A204.1 (cell line): ENCODE data around the gene SHISA2.

Experiments
- FAIRE-seq: peaks from 2 replicates; lab custom pipeline; 2012; peaks lifted over from hg19 to GRCh38; lab: Jason Lieb, UNC

Gene SHISA2

DNA sequence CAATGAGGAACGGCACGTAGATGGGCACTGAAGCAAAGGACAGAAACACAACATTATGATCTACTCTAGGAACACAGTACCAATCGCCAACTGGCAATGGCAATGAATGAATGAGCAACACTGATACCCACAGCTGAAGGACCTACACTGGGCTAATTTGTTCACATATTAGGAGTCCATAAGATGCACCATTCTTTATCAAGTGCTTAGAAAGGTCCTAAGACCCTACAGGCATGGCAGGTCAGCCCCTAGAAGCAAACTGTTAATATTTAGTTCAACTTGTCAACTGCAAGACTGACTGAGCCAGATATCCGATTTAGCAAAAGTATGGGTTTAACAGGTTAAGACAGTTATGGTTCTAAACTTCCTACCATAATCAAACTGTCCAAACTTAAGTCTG is 4.8 kb downstream of the SHISA2 start:
- FAIRE-seq, result no peak

DNA sequence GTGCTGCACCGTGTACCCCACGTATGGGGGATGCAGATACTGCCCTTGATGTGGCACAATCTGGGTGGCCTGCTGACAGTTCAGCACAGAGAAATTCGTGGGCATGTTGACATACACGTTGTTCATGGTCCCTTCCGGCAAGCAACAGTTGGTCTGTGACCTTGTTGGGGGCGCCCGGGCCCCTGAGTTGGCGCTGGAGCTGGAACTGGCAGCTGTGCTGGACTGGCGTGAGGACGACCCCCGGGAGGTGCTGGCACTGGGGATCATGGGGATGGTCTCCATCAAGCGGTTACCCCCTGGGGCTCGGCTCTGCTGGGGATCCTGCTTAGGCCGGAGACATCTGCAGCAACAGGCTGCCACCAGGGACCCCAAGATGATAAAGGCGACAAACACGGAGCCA is 5.2 kb downstream of the SHISA2 start:
- no peak for FAIRE-seq

DNA sequence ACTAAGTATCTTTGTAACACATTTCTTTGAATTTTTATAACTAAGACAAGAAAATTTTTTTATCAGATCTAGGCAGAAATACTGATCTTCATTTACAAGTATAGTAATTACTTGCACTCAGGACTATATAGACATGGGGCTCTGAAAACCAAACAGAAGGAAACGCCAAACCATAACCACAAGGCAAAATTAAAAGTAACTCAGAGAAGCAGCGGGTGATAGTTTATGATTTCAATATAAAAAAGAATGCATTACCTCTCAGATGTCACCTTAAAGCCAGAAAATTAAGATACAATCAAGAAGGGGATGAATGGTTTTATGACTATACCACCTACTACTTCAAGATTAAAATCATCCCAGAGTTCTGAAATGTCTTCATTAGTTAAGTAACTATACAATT is 6.7 kb downstream of the SHISA2 start:
- no peak for FAIRE-seq

DNA sequence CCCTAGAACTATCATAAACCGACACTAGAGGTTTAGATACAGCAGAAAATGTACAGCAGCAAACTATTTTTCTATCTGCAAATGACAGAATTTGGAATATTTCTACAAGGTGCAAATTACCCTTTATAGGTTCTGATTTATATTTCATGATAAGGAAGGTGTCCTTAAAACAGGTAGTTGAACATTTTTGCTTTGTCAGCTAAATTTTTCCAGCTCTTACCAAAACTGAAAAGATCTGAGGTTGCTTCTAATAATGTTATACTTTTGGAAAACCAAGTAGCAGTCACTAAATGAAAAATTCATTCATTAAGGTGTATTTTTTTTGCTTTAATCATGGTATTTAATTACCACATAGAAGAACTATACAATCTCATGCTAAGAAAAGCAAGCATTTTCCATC is 9.0 kb downstream of the SHISA2 start:
- FAIRE-seq, result no peak

DNA sequence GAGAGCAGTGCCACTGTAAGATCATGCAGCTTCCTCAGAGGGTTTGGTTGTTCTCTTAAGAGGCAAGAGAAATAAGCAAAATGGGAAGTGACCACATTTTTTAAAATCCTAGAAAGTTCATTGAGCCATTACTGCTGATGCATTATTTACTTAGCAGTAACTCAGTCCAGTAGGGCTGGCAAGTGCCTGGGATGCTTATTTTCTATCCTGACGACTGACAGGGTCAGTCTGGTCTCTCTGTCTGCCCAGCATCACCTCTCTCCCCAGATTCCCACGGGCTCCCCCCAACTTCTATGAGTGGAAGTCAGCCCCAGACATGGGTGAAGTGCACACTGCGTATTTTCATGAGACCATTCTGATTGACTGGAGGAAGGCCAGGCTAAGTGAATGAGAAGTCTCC is 10.4 kb downstream of the SHISA2 start:
- no peak for FAIRE-seq

DNA sequence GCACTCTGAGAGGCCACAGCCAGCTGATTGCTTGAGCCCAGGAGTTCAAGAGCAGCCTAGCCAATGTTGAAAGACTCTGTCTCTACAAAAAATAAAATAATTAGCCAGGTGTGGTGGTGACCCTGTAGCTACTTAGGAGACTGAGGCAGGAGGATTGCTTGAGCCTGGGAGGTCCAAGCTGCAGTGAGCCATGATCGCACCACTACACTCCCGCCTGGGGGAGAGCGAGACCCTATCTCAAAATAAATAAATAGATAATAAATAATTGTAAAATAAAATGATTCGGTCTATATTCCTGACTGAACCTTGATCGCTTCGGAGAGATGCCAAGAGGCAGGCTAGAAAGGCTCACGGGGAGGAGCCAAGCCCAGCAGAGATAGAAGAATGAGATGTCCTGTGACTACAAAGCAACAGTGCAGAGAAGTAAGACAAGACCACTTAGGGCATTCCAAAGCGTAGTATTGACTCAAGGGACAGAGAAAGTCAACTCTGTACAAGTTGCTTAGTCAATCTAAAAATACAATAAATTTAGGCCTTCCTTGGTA is 12.8 kb downstream of the SHISA2 start:
- no peak for FAIRE-seq

DNA sequence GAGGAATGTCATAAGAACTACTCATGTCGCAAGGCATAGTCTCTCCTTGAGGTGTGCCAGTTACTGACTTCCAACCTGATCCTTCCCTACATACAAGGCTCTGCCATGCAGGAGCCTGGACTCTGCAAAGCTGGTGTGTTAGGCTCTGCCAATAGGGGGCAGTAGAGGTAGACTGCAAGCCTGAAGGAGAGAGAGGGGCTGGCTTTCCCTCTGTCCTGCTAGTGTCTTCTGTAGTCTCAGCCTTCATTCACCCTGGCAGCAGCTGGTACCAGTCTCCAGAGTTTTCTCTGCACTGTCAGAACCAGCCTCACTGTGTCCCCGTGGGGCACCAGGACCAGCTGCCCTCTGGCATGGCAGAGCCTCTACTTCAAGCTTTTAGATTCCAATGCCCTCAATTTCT is 14.5 kb downstream of the SHISA2 start:
- no peak for FAIRE-seq

DNA sequence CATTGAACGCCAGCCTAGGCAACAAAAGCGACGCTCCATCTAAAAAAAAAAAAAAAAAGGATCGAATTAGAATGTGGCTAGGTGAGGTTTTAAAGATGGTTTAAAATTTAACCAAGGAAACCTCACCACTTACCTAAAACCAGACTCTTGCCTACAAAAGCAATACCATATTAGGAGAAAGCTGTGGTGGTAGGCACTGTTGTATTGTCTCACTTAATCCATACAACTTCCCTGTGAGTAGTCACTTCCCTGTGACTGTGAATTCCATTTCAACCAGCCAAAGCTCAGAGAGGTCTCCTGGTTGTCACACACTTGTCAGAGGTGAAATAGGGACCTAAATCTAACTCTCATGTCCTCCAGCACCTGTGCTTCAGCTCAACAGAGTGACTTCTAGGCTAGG is 15.4 kb downstream of the SHISA2 start:
- no peak for FAIRE-seq

DNA sequence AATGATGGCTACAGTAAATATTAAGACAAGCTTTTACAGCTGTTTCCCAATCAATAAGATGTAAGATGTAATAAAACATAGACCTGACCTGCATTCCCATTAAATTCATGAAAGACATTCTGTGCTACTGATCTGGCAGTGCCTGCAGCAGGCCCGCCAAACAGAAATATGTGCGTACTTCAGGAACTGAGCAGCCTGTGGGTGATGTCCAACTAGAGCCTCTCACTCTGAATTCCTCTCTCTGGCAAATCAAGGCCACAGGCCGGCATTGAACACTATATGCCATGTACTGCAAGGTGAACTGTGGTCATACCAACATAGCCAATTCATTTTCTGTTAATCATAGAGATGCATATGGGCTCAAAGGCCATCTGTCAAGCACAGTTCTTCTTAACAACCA is 17.8 kb downstream of the SHISA2 start:
- FAIRE-seq, result no peak

DNA sequence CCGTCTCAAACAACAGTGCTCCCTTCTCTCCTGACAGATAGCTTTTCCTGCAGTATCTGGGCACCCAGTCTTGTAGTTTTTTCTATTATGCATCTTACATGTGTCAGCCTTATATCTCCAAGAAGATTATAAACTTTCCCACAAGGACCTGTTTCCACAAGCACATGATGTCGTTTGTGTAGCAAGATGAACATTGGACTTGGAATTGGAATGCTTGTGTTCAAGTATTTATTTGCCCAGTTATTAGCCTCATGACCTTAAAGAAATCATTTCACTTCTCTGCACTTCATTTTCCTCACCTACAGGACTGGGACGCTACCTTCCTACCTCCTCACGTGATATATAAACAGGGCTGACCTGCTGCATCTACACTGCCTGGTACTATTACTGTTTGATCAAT is 21.5 kb downstream of the SHISA2 start:
- no peak for FAIRE-seq

DNA sequence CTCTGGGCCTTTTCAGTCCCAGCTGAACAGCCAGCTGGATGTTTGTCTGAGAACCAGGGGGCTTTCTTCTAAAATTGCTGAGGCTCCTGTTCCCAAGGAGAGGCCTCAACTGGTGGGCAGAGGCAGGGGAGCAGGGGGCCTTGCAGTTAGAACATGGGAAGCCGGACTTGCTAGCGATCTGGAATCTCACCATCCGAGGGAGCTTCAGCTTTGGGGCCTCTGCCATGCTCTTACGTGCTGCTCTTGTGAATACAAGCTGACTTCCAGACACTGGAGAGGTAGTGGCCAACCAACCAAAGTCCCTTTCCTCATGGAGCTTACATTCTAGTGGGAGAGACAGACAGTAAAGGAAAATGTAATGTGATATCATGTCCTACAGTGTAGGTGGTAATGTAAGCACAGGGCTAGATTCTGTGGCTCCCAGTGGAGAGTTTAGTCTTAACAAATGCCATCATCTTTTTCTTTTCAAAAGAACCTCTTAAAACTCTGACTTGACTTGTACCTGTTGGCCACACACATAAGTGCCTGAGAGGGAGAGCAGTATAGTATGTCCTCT is 22.2 kb downstream of the SHISA2 start:
- FAIRE-seq, result no peak

DNA sequence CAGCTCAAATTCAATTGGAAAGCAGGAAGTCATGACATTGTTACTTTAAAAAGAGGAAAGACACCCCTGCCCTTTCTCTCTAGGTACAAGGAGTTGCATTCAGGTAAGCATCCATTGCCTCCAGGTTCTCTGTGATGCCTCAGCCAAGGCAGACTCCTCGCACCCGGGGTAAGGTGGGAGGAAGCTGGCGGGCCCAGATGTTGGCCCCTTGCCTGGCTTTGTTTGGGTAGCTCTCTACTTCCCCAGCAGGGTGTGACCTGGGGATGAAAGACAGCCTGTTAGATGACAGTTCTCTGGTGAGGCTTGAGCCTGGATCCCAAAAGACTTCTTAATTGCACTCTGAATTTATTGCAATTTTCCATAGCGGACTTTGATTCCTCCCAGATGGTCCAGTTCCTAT is 25.6 kb downstream of the SHISA2 start:
- no peak for FAIRE-seq

DNA sequence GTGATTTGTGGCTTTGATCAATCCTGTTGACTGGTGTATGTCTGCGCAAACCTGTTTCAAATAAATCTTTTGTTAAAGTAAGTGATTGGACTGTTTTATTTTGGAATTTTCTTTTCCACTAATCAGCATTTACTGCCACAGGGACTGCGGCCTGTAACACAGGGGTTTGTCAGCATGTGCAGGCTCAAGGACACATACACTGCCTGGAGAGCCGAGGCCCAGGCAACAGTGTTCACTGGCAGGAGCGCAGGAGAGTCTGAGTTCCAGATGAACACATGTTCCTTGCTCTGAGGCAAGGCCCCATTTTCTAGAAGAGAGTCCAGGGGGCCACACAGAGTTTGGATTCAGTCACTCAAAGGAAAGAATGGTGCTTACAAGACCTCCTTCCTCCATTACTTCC is 26.0 kb downstream of the SHISA2 start:
- FAIRE-seq, result no peak

DNA sequence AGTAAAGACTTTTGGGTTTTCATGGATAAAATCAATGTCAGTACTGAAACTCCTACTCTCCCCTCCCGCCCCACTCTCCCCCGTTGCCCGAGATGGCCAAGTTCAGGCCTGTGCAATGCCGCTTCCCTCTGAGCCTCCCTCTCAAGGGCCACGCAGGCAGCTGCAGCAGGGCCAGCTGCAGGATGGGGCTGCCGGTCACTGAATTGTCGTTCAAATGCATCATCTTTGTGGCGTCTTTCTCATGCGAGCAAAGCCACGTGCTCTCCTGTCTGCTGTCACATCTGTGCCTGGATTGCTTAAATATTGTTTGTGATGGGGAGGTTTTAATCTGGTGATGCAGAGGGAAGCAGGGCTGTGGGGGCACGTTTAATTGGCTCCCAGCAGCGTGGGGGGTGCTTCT is 26.6 kb downstream of the SHISA2 start:
- no peak for FAIRE-seq

DNA sequence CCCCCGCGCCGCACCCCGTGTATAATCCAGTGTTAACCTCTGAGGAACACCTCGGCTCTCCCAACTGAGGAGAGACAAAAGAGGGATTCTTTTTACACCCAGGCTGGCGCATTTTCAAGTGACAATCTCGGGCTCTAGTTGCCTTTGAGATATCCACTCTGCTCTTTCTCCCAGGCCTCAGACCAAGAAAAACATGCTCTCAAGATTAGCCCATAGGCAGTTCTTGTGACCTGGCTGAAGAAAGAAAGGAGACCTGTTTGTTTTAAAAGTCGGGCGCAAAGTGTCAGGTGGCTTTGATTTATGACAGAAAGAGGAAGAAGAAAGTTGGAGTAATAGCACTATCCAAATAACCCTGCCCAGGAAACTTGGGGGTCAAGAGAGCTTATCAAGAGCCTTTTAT is 27.3 kb downstream of the SHISA2 start:
- no peak for FAIRE-seq

DNA sequence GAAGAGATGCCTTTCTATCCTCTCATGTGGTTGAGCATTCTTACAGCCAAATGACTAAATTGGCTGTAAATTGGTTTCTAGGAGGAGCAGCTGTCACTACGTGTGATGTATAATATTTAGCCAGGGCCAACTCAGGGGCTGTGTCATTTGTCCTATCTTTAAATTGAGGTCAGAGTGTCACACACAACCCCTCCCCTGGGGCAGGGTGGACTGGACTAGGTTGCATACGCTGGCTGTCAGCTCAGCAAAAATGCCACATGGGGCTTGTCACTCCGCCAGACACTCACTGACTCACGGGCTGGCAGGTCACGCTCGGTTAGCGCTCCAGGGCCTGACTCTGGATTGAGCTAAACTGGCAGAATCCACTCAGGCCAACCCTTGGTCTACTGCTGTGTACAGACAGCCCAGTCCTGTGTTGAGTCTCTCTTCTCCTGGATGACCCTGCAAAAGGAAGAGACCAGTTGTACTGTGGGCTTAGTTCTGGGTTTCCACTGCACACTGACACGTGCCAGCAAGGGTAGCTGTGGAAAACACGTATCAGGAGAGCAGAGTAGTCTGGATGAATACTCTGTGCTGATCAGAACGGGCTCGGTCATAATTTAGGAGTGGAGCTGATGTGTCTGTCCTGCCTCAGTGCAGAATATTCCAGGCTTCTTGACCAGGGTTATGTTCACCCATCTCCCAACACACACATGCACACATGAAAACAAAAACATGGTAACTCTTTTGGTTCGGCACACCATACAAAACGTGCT is 29.1 kb downstream of the SHISA2 start:
- FAIRE-seq, result no peak

DNA sequence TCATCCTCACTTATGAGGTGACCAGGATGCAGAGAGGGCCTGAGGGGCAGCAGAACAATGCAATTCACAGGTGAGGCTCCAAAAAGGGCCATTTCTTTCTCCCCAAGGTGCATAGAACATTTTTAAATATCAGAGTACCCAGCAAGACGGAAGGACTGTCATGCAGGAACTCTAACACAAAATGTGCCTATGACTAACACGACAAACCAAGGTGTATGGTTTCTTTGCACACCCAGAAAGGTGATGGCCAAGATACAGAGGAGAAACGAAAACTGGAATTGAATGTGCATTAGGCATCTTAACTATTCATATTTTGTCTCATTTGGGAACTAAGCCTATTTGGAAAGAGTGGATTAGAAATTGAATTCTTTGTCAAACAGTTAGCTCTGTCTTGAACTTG is 29.9 kb downstream of the SHISA2 start:
- no peak for FAIRE-seq

DNA sequence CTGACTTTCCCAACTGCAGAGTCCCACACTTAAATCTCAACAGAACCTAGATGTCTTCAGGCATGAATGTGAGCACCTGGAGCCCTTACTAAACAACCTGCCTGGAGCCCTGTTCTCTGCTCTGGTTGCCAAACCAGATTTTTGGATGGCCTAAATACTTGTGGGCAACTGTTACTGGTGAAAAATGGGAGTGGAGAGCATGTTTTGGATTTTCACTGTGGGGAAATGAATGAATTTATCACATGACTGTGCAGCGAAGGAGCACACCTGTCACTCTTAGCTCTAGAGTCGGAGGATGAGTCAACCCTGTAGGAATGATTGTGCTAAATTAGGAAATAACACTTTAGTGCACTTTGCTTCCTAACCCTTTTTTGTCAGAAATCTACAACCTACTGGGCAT is 30.3 kb downstream of the SHISA2 start:
- FAIRE-seq, result no peak

DNA sequence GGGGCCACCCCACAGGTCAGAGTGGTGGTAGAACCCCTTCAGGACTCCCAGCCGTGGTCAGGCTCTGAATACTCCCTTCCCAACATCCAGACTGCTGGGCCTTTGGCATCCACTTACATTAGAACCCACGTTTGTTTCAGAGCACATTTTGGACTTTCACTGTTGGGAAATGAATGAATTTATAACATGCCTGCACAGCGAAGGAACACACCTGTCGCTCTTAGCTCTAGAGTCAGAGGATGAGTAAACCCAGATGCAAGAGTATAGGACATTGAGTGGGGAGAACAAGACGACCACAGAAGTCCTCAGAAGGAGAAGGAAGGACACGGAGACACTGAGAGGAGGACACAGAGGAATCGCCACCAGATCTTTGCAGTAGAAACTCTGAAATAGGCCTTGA is 30.9 kb downstream of the SHISA2 start:
- FAIRE-seq, result no peak

DNA sequence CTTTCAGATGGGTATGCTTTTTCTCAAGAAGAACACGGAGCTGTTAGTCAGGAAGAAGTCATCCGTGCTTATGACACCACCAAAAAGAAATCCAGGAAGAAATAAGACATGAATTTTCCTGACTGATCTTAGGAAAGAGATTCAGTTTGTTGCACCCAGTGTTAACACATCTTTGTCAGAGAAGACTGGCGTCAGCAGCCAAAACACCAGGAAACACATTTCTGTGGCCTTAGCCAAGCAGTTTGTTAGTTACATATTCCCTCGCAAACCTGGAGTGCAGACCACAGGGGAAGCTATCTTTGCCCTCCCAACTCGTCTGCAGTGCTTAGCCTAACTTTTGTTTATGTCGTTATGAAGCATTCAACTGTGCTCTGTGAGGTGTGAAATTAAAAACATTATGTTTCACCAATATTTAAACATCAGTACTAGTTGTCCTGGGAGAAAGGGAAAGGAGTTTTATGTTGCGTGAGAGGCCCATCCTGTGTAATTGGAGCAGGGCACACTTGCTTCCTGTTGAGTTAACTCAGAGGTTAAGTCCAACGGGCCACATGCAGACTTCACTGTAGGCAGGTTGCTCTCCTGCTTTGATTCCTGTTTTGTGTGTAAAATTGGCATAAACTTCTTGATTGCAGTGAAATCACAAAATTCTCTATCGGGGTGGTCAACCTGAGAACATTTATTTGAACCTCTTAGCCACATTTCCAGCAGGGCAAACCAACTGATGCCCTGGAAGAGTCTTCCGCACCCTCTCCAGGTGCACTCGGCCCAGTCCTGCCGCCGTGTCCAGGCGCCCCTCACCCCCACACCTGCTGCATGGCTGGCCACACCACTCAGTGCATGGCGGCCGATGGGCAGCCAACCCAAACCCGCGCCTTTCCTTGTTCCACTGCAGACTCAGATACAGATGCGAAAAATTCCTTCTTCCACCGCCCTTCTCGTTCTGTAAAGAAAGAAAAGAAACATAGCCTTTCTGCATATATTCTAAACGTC is 31.6 kb downstream of the SHISA2 start:
- FAIRE-seq, result no peak

DNA sequence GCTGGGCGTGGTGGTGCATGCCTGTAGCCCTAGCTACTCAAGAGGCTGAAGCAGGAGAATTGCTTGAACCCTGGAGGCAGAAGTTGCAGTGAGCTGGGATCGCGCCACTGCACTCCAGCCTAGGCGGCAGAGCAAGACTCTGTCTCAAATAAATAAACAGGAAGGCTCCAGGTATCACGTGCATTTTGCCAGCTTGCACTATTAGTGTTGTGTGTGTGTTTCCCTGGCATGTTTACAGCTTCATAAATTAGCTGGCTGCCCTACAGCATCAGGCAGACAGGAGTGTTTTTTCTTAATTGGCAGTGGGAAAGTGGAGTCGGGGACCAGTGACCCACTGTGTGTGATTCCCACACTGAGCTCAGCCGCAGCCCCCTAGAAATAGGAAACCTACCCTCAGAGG is 32.6 kb downstream of the SHISA2 start:
- FAIRE-seq, result no peak

DNA sequence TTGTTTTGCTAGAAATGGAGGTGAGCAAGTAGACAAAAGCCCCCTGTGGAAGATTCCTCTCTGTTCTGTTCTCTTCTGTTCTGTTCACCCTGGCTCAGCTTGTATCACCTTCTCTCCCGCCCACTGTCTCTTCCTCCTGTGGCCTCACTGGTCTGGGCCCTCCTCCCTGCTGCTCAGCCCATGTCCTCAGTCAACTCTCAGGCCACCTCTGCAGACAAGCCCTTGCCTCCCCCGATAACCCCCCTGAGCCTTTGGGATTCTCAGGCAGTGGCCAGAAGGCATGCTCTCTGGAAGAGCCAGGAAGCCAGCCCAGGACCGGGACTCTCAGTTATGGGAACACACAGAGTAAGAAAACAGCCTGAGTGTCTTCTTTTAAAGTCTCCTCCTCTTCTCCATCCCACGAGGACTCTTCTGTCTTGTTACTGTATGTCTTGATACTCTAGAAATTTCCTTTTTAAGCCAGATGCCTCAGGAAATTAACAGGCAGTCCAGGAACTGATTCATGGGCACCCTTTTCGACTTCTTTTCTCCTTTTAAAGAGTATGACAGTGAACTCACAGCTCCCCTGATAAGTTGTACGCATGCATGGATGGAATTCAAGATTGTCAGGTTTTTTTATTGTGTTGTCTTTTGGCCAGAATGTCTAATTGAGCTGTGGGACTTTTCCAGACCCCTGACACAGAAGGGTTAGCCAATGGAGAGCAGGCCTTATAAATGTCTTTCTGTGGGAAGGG is 33.7 kb downstream of the SHISA2 start:
- no peak for FAIRE-seq
